B cell (primary cell): ENCODE data around the gene F2RL3. TPM values are rescaled to one million over a fixed set of nuclear protein-coding genes. Genes with fewer than 3 reads are reported as not detected.
"Not testable (repeated sequence)": the region's sequence is repeated elsewhere in the genome, so short reads cannot be mapped to it uniquely, and the experiment has no call there.

Experiments
- ATAC-seq: fragments of 200-7000 bp; cut with Tn5 transposase; one replicate; pipeline ENCODE4 v1.10.0; 2021; ENCODE audit warnings: low read depth, mild to moderate bottlenecking, moderate number of reproducible peaks, moderate library complexity
- CTCF ChIA-PET: fragments of 350-600 bp; sonication (Branson Sonifier 250); formaldehyde crosslinking; loops from one replicate; lab custom pipeline; 2021; ENCODE audit warnings: antibody characterized with exemption, inconsistent platforms; lab: Charles Lee
- POLR2A ChIA-PET: fragments of 350-600 bp; sonication (Branson Sonifier 250); formaldehyde crosslinking; loops from one replicate; lab custom pipeline; 2021; ENCODE audit warnings: antibody characterized with exemption; lab: Charles Lee
- DNase-seq: peaks from one replicate; pipeline ENCODE4 v3.0.0; 2013
- H2AFZ ChIP-seq: 2 replicates; pipeline ENCODE4 v1.6.1; 2012; ENCODE audit warnings: mild to moderate bottlenecking, low read depth, low read length; ENCODE audit not compliant: insufficient read depth, poor library complexity, severe bottlenecking
- H3K27ac ChIP-seq, 2 donors: 1 replicate in 1 of 2; 2 replicates in 1 of 2; pipeline ENCODE4 v1.5.1; 2012 to 2013; ENCODE audit warnings: low read length in 2 of 2, mild to moderate bottlenecking in 2 of 2, moderate library complexity in 1 of 2
- H3K27me3 ChIP-seq, 4 experiments: fragments of 200-600 bp in 1 of 4; sonication (generic) in 1 of 4; replicated peaks in 1 of 4; 1 replicate in 2 of 4; 2 replicates in 2 of 4; pipeline versions ENCODE4 v1.6.1 to v1.7.0; 2013 to 2016; ENCODE audit warnings: low read length in 3 of 4, mild to moderate bottlenecking in 2 of 4, mixed read lengths in 1 of 4, moderate library complexity in 1 of 4; ENCODE audit not compliant: insufficient read depth in 4 of 4, control insufficient read depth in 3 of 4; ENCODE audit errors: control extremely low read depth in 1 of 4
- H3K36me3 ChIP-seq, 2 experiments: replicated peaks in 1 of 2; 1 replicate in 1 of 2; 2 replicates in 1 of 2; pipeline versions ENCODE4 v1.6.1 to v1.7.1; 2013; ENCODE audit warnings: low read length in 1 of 2; ENCODE audit not compliant: insufficient read depth in 2 of 2, control insufficient read depth in 1 of 2; ENCODE audit errors: control extremely low read depth in 1 of 2, extremely low read depth in 1 of 2
- H3K4me1 ChIP-seq, 2 donors: fragments of 200-600 bp in 1 of 2; sonication (generic) in 1 of 2; 1 replicate in 1 of 2; 2 replicates in 1 of 2; pipeline versions ENCODE4 v1.5.1 to v1.6.1; 2013 to 2017; ENCODE audit warnings: low read length in 2 of 2; ENCODE audit not compliant: control insufficient read depth in 2 of 2, insufficient read depth in 2 of 2
- H3K4me2 ChIP-seq: replicated peaks from 2 replicates; pipeline ENCODE3; 2012; ENCODE audit warnings: mild to moderate bottlenecking, low read depth, low read length; ENCODE audit not compliant: poor library complexity, severe bottlenecking
- H3K4me3 ChIP-seq, 5 experiments: fragments of 200-600 bp in 1 of 5; sonication (generic) in 1 of 5; 1 replicate in 3 of 5; 2 replicates in 2 of 5; pipeline versions ENCODE4 v1.5.1 to v1.7.0; 2011 to 2016; ENCODE audit warnings: low read length in 4 of 5, mild to moderate bottlenecking in 4 of 5, low read depth in 2 of 5, control low read depth in 1 of 5, moderate library complexity in 1 of 5; ENCODE audit not compliant: insufficient read depth in 1 of 5; ENCODE audit errors: control extremely low read depth in 1 of 5, extremely low read depth in 1 of 5
- H3K79me2 ChIP-seq: fragments of 200-600 bp; sonication (generic); one replicate; pipeline ENCODE4 v1.6.0; 2016; ENCODE audit warnings: low read length; ENCODE audit not compliant: control insufficient read depth, insufficient read depth
- H3K9ac ChIP-seq: fragments of 200-600 bp; sonication (generic); 2 replicates; pipeline ENCODE4 v1.6.1; 2017; ENCODE audit warnings: mild to moderate bottlenecking, low read length, moderate library complexity
- H3K9me3 ChIP-seq, 3 donors: one replicate each; pipeline versions ENCODE4 v1.6.1 to v1.7.1; 2013; ENCODE audit warnings: low read length in 2 of 3; ENCODE audit not compliant: control insufficient read depth in 2 of 3, insufficient read depth in 1 of 3; ENCODE audit errors: control extremely low read depth in 1 of 3
- H4K20me1 ChIP-seq: 2 replicates; pipeline ENCODE4 v1.6.0; 2012; ENCODE audit warnings: mild to moderate bottlenecking, low read length; ENCODE audit not compliant: insufficient read depth, control insufficient read depth, poor library complexity, severe bottlenecking
- H3K27ac Mint-ChIP-seq: one replicate; pipeline ENCODE4 v1.8.0; 2021; ENCODE audit warnings: mixed read lengths
- H3K27me3 Mint-ChIP-seq: one replicate; pipeline ENCODE4 v1.8.0; 2021; ENCODE audit warnings: mixed read lengths
- H3K4me1 Mint-ChIP-seq: one replicate; pipeline ENCODE4 v1.8.0; 2021; ENCODE audit warnings: mixed read lengths
- H3K4me3 Mint-ChIP-seq: one replicate; pipeline ENCODE4 v1.8.0; 2021; ENCODE audit warnings: mixed read lengths
- H3K9me3 Mint-ChIP-seq: one replicate; pipeline ENCODE4 v1.8.0; 2022; ENCODE audit warnings: mixed read lengths; ENCODE audit not compliant: insufficient read depth
- CTCF ChIP-seq: fragments of 200-600 bp; IDR thresholded peaks from one replicate; pipeline ENCODE4 v1.8.0; 2022; ENCODE audit warnings: antibody characterized with exemption, mild to moderate bottlenecking
- EZH2 ChIP-seq: IDR thresholded peaks from 2 replicates; pipeline ENCODE4 v1.6.1; 2012; ENCODE audit warnings: borderline replicate concordance, low read depth, mild to moderate bottlenecking, moderate library complexity, low read length; ENCODE audit not compliant: insufficient read depth, poor library complexity, severe bottlenecking
- WGBS: methylation state at CpG from one replicate; pipeline ENCODE4 v1.1.5; 2013; ENCODE audit warnings: missing lambda C conversion rate; ENCODE audit not compliant: insufficient coverage; 5-methylcytosine and 5-hydroxymethylcytosine counted together
- intact Hi-C: fragments of 100-400 bp; cut with micrococcal nuclease; formaldehyde crosslinking; loops from one replicate; pipeline ENCODE4 v1.10.0; 2022
- polyA plus RNA-seq: library from polyadenylated mRNA; depleted of rRNA; stranded (reverse); fragments of >200 nt; gene quantifications from 2 replicates; pipeline ENCODE4 v1.2.3, GENCODE V29; 2012
- total RNA-seq, 2 donors: library from RNA; stranded (reverse); fragments of 120-200 nt in 1 of 2; gene quantifications; 1 replicate in 1 of 2; 2 replicates in 1 of 2; pipeline versions ENCODE4 v1.2.3 to v1.2.4, GENCODE V29; 2013 to 2022

F2RL3 gene
- total and polyA plus RNA-seq, 2 donors (not counting 1 experiment from before 2014, with no cell fraction given): 0.01 to 1.1 TPM

GRCh38 chr19:16874250-16874977 is 14.4 kb upstream of the F2RL3 start:
- CTCF ChIA-PET: no interaction called here
- Histone ChIP-seq H3K36me3 (peaks cover 0 to 66% of the 10 kb centered on the region in 2 experiments), H4K20me1 (peaks cover 16% of the 10 kb centered on the region), H3K4me2 (no peak overlapping the region), H3K4me3 (no peak overlapping the region), H3K79me2 (peaks cover 54% of the 10 kb centered on the region), H3K9me3 (peaks cover 0 to 19% (median 0%) of the 10 kb centered on the region in 3 donors), H2AFZ (no peak overlapping the region), H3K4me1 (no peaks in the 10 kb centered on the region), H3K27me3 (no peaks in the 10 kb centered on the region), H3K27ac (peak overlapping the region; percentile 16 to 66), H3K9ac (no peak overlapping the region)
- DNase-seq (no peak), ATAC-seq (no peak)
- H3K4me3 Mint-ChIP-seq: no peak overlapping the region
- no peaks in the 10 kb centered on the region for H3K9me3 Mint-ChIP-seq
- POLR2A ChIA-PET: no interaction called here
- H3K27ac Mint-ChIP-seq: peak overlapping the region; percentile 74
- no peaks in the 10 kb centered on the region for H3K27me3 Mint-ChIP-seq
- no peak for TF ChIP-seq EZH2
- TF ChIP-seq CTCF: no peak
- intact Hi-C loops: no loop called here
- H3K4me1 Mint-ChIP-seq: peaks cover 20% of the 10 kb centered on the region
- WGBS: 100% methylated on average over 1 of the region's 1 CpG

- H3K4me2 ChIP-seq, POLR2A ChIA-PET, intact Hi-C loops, H2AFZ ChIP-seq, H3K27me3 ChIP-seq, ATAC-seq, H3K27me3 Mint-ChIP-seq, H3K9me3 Mint-ChIP-seq, H3K4me3 ChIP-seq, DNase-seq, H3K4me1 ChIP-seq, H3K9ac ChIP-seq, CTCF ChIA-PET, H3K4me3 Mint-ChIP-seq: not testable (repeated sequence)
- Mint-ChIP-seq H3K27ac (peak overlapping the region; percentile 74), H3K4me1 (peaks cover 20% of the 10 kb centered on the region)
- H3K36me3 ChIP-seq: peaks cover 0 to 64% of the 10 kb centered on the region in 2 experiments
- peak overlapping the region in 1 of 2 donors; percentile 66 for H3K27ac ChIP-seq
- peaks cover 53% of the 10 kb centered on the region for H3K79me2 ChIP-seq
- H3K9me3 ChIP-seq: peaks cover 0 to 24% (median 0%) of the 10 kb centered on the region in 3 donors
- peaks cover 16% of the 10 kb centered on the region for H4K20me1 ChIP-seq
Observed at GRCh38 chr19:16874978-16875299, 13.9 kb upstream of the F2RL3 start.
